Heart left ventricle (tissue), 13 donors: ENCODE results near the gene TEX264.
"Not testable (repeated sequence)": the region's sequence is repeated elsewhere in the genome, so short reads cannot be mapped to it uniquely, and the experiment has no call there.

Experiments used
- CTCF ChIP-seq, 12 donors: fragments of 200-600 bp; sonication (generic) in 4 of 12; IDR thresholded peaks; one replicate each; pipeline versions ENCODE4 v1.5.0 to v1.8.0; 2018 to 2022; ENCODE audit warnings: antibody characterized with exemption in 12 of 12, mild to moderate bottlenecking in 5 of 12
- POLR2A ChIP-seq, 2 donors: fragments of 450-650 bp; IDR thresholded peaks; one replicate each; pipeline ENCODE4 v1.6.1; 2017; ENCODE audit warnings: antibody characterized with exemption in 2 of 2, mild to moderate bottlenecking in 2 of 2, moderate library complexity in 2 of 2
- donor health status: ischemic (EF 13 %, LVEDD 7.1; RV severe dilation, severe dysfunction).
- donor health status: DM: no; HTN: yes; CAD: no.
- donor health status: DM: no; HTN: no; CAD: no.
- donor health status: ischemic (EF 25% LVEDD 6.9; RV normal size, moderate dysfunction).
- donor health status: ischemic (EF 25% LVEDD 5.7; RV mildly dilated, moderate dysfunction).
- donor health status: ischemic (EF 35%, LVEDD 5.7; RV mildly dilated, moderate dysfunction).
- donor health status: nonischemic (EF 11% LVEDD 7.7; RV severe dilation, severe dysfunction).
- donor health status: DM: yes; HTN: yes; CAD: no.
- donor health status: PGD.
- donor health status: ischemic (EF 29% LVEDD 5.4; RV normal size, mild dysfunction).
- donor health status: nonischemic (EF 23%, LVEDD 6.1; RV moderate dilation, normal function).

GRCh38 chr3:51653409-51653808 is 17.6 kb upstream of the TEX264 start:
- TF ChIP-seq CTCF, POLR2A (IDR thresholded peaks at IDR 0.05): not testable (repeated sequence)
